HepG2 (cell line): Measurements from ENCODE around the gene MYO7A. TPM values are rescaled to one million over a fixed set of nuclear protein-coding genes. Genes with fewer than 3 reads are reported as not detected.

Experiments used
- ATAC-seq: fragments of 200-7000 bp; cut with Tn5 transposase; 3 replicates; pipeline ENCODE4 v1.9.1; 2020; ENCODE audit warnings: mild to moderate bottlenecking, moderate library complexity
- BruUV-seq: library from RNA; stranded (reverse); fragments of 400-500 nt; replicated peaks from 2 replicates; lab custom pipeline; 2021; lab: Mats Ljungman, UMichigan
- CTCF ChIA-PET: fragments of 300-600 bp; formaldehyde crosslinking; extraction: SDS; loops from one replicate; lab custom pipeline; 2021; ENCODE audit warnings: low total read pairs, inconsistent platforms, low intra/inter-chr PET ratio; lab: Yijun Ruan, JAX
- POLR2A ChIA-PET: fragments of 350-600 bp; sonication (Branson Sonifier 250); formaldehyde crosslinking; loops from one replicate; lab custom pipeline; 2020; ENCODE audit warnings: antibody characterized with exemption, inconsistent platforms; lab: Yijun Ruan, JAX
- DNase-seq: peaks from one replicate; pipeline ENCODE4 v3.0.0-alpha.2; 2015; ENCODE audit warnings: low spot score
- FAIRE-seq: peaks from 3 replicates; lab custom pipeline; 2011; peaks lifted over from hg19 to GRCh38; lab: Jason Lieb, UNC
- H2AFZ ChIP-seq: one replicate; pipeline ENCODE4 v1.6.1; 2011; ENCODE audit warnings: low read length, inconsistent platforms
- H3K27ac ChIP-seq: fragments of 300-600 bp; 3 replicates; pipeline ENCODE4 v1.8.0; 2011; ENCODE audit warnings: mixed run types, mild to moderate bottlenecking, mixed read lengths, low read length, inconsistent platforms; ENCODE audit not compliant: insufficient read depth; ENCODE audit errors: extremely low read length
- H3K27me3 ChIP-seq, 2 experiments: fragments of 200-600 bp in 1 of 2; 2 replicates in 1 of 2; 3 replicates in 1 of 2; pipeline versions ENCODE4 v1.6.0 to v1.8.0; 2011; ENCODE audit warnings: low read length in 2 of 2, mild to moderate bottlenecking in 2 of 2, moderate library complexity in 2 of 2, inconsistent platforms in 1 of 2; ENCODE audit not compliant: insufficient read depth in 2 of 2, control insufficient read depth in 1 of 2
- H3K36me3 ChIP-seq, 2 experiments: fragments of 200-600 bp in 1 of 2; replicated peaks in 1 of 2; 2 replicates in 1 of 2; 3 replicates in 1 of 2; pipeline versions ENCODE4 v1.5.1 to v1.8.0; 2011; ENCODE audit warnings: low read length in 2 of 2, inconsistent platforms in 1 of 2; ENCODE audit not compliant: insufficient read depth in 2 of 2, control insufficient read depth in 1 of 2
- H3K4me1 ChIP-seq: 2 replicates; pipeline ENCODE4 v1.5.1; 2012; ENCODE audit warnings: low read length, inconsistent platforms; ENCODE audit not compliant: insufficient read depth
- H3K4me2 ChIP-seq: 2 replicates; pipeline ENCODE4 v1.6.0; 2011; ENCODE audit warnings: low read depth, low read length, inconsistent platforms
- H3K4me3 ChIP-seq, 3 experiments: fragments of 200-600 bp in 1 of 3; sonication (generic), shearing (Covaris generic) in 1 of 3; replicated peaks in 1 of 3; 2 replicates each; pipeline ENCODE4 v1.5.1; 2011 to 2016; ENCODE audit warnings: low read length in 3 of 3, inconsistent platforms in 2 of 3, low read depth in 2 of 3, mild to moderate bottlenecking in 2 of 3, control low read depth in 1 of 3, mixed read lengths in 1 of 3; ENCODE audit not compliant: insufficient read depth in 1 of 3
- H3K79me2 ChIP-seq: one replicate; pipeline ENCODE4 v1.6.1; 2011; ENCODE audit warnings: low read length, inconsistent platforms; ENCODE audit not compliant: insufficient read depth
- H3K9ac ChIP-seq: 2 replicates; pipeline ENCODE4 v1.6.0; 2011; ENCODE audit warnings: mild to moderate bottlenecking, low read depth, low read length, inconsistent platforms; ENCODE audit not compliant: insufficient read depth
- H3K9me3 ChIP-seq: 2 replicates; pipeline ENCODE4 v1.5.1; 2012; ENCODE audit warnings: mild to moderate bottlenecking, low read length
- H4K20me1 ChIP-seq: 2 replicates; pipeline ENCODE4 v1.6.0; 2011; ENCODE audit warnings: inconsistent platforms, mild to moderate bottlenecking, low read length, moderate library complexity; ENCODE audit not compliant: insufficient read depth
- ARNT2 ChIP-seq: sonication (generic); formaldehyde crosslinking; IDR thresholded peaks from 2 replicates; pipeline ENCODE4 v1.8.0; 2022; ENCODE audit warnings: mild to moderate bottlenecking, low read depth, missing genetic modification reagents, moderate library complexity
- ESRRA ChIP-seq: sonication (generic); formaldehyde crosslinking; IDR thresholded peaks from 2 replicates; pipeline ENCODE4 v1.5.1; 2020; ENCODE audit warnings: mild to moderate bottlenecking, low read depth, missing genetic modification reagents
- NFKB2 ChIP-seq: sonication (generic); formaldehyde crosslinking; IDR thresholded peaks from 2 replicates; pipeline ENCODE4 v1.4.0; 2020; ENCODE audit warnings: missing genetic modification reagents, borderline replicate concordance
- TARDBP ChIP-seq: sonication (generic); formaldehyde crosslinking; IDR thresholded peaks from 2 replicates; pipeline ENCODE4 v1.8.0; 2022; ENCODE audit warnings: mild to moderate bottlenecking, missing genetic modification reagents
- THAP8 ChIP-seq: sonication (generic); formaldehyde crosslinking; IDR thresholded peaks from 2 replicates; pipeline ENCODE4 v1.5.1; 2020; ENCODE audit warnings: missing genetic modification reagents, mild to moderate bottlenecking, borderline replicate concordance
- ZBTB10 ChIP-seq: sonication (generic); formaldehyde crosslinking; IDR thresholded peaks from 2 replicates; pipeline ENCODE4 v1.4.0; 2020; ENCODE audit warnings: missing genetic modification reagents, borderline replicate concordance
- ZFP1 ChIP-seq: IDR thresholded peaks from 2 replicates; pipeline ENCODE4 v1.6.1; 2016
- ZFP37 ChIP-seq: sonication (generic); formaldehyde crosslinking; IDR thresholded peaks from 2 replicates; pipeline ENCODE4 v1.4.0; 2020; ENCODE audit warnings: missing genetic modification reagents, borderline replicate concordance
- ZNF224 ChIP-seq: sonication (generic); formaldehyde crosslinking; IDR thresholded peaks from 2 replicates; pipeline ENCODE4 v1.5.0; 2020; ENCODE audit warnings: mild to moderate bottlenecking, missing genetic modification reagents
- ZNF280D ChIP-seq: sonication (generic); formaldehyde crosslinking; IDR thresholded peaks from 2 replicates; pipeline ENCODE4 v1.5.1; 2020; ENCODE audit warnings: mild to moderate bottlenecking, missing genetic modification reagents
- ZNF367 ChIP-seq: sonication (generic); formaldehyde crosslinking; IDR thresholded peaks from 2 replicates; pipeline ENCODE4 v1.4.0; 2020; ENCODE audit warnings: missing genetic modification reagents, borderline replicate concordance
- ZNF562 ChIP-seq: sonication (generic); formaldehyde crosslinking; IDR thresholded peaks from 2 replicates; pipeline ENCODE4 v1.8.0; 2022; ENCODE audit warnings: missing genetic modification reagents, borderline replicate concordance
- ZNF713 ChIP-seq: sonication (generic); formaldehyde crosslinking; IDR thresholded peaks from 2 replicates; pipeline ENCODE4 v1.4.0; 2020; ENCODE audit warnings: mild to moderate bottlenecking, missing genetic modification reagents
- WGBS: methylation state at CpG from one replicate; pipeline ENCODE4 v1.1.6; 2017; ENCODE audit warnings: low lambda C conversion rate; 5-methylcytosine and 5-hydroxymethylcytosine counted together
- in situ Hi-C: cut with HindIII; loops from 2 replicates; pipeline ENCODE4 v1.10.0; 2017; ENCODE audit warnings: low pct_unique_long_range_greater_than_20kb; ENCODE audit not compliant: extremely low pct_ligation_motif_present
- intact Hi-C: fragments of 100-400 bp; cut with micrococcal nuclease; formaldehyde crosslinking; loops from one replicate; pipeline ENCODE4 v1.10.0; 2022; ENCODE audit not compliant: unreplicated experiment
- polyA plus RNA-seq, 8 experiments: library from polyadenylated mRNA; depleted of rRNA in 3 of 8; stranded (reverse) in 7 of 8; unstranded in 1 of 8; fragments of >200 nt; fragmentation: Illumina TruSeq in 4 of 8; extraction: Trizol in 4 of 8; gene quantifications; 2 replicates each; pipeline versions ENCODE4 v1.2.1 to v1.2.3, GENCODE V29; 2011 to 2016; ENCODE audit warnings: low read depth in 4 of 8, missing spikeins in 1 of 8, mixed read lengths in 1 of 8; ENCODE audit not compliant: insufficient read depth in 1 of 8
- total RNA-seq, 5 experiments: library from RNA; depleted of rRNA; stranded (reverse); fragments of >200 nt; fragmentation: Illumina TruSeq; extraction: Trizol; gene quantifications; 2 replicates each; pipeline ENCODE4 v1.2.3, GENCODE V29; 2016; ENCODE audit warnings: low read depth in 1 of 5
- TF ChIP-seq, protein P1 (sequence below): fragments of 450-650 bp; IDR thresholded peaks from 2 replicates; pipeline ENCODE4 v1.6.1; 2016

Gene MYO7A
- total and polyA plus RNA-seq, 2 of the 13 experiments (the other 11 are each of a cell fraction or from before 2014, with no cell fraction given): 7.5 to 10.0 TPM

GRCh38 chr11:77127235-77127911 lies 673 bp upstream of the MYO7A start:
- ChIA-PET POLR2A (interaction anchor here (1.2 to 3.1 kb wide), 6 partner anchors 10 to 60 kb away, joined by 3 to 12 read pairs (median 9); no protein-coding TSS in a partner anchor), CTCF (interaction anchor here (1.3 to 5.0 kb wide), 6 partner anchors 14 to 421 kb away, joined by 3 to 150 read pairs (median 6); no protein-coding TSS in a partner anchor)
- FAIRE-seq (peak; percentile 32), ATAC-seq (peak; percentile 54), DNase-seq (no peak)
- 2% methylated on average over 16 of the region's 27 CpGs for WGBS
- in situ Hi-C loops (loop anchor here (5.0 kb wide), 1 partner anchor 60 kb away; no protein-coding TSS in a partner anchor), intact Hi-C loops (loop anchor here (1.0 to 2.0 kb wide), 2 partner anchors 61 to 421 kb away; no protein-coding TSS in a partner anchor)
- peak overlapping the region; percentile 46 for H2AFZ ChIP-seq
- H3K4me1 ChIP-seq: peaks cover 57% of the 10 kb centered on the region
- H3K27ac ChIP-seq: peak overlapping the region; percentile 12
- H3K27me3 ChIP-seq: peaks cover 0 to 13% of the 10 kb centered on the region in 2 experiments; a peak in 1 of 5 replicates
- no TSS peak for BruUV-seq
- no peaks in the 10 kb centered on the region for H4K20me1 ChIP-seq
- peak overlapping the region; percentile 39 for H3K9ac ChIP-seq
- peak overlapping the region; percentile 100 for H3K4me2 ChIP-seq
- H3K79me2 ChIP-seq: no peaks in the 10 kb centered on the region
- no peaks in the 10 kb centered on the region for H3K9me3 ChIP-seq
- peak overlapping the region; percentile 53 to 80 (median 54); a peak in 5 of 6 replicates for H3K4me3 ChIP-seq
- no peaks in the 10 kb centered on the region for H3K36me3 ChIP-seq
- TF ChIP-seq TARDBP (CRISPR knock-in tag) (no peak), ZNF280D (CRISPR knock-in tag) (0 out of 2 replicates have a peak, but pooled peaks have one; percentile 40), ZNF713 (CRISPR knock-in tag) (peak; percentile 43; the same call in 1 of the 2 replicates), NFKB2 (CRISPR knock-in tag) (peak; percentile 74; the same call in 1 of the 2 replicates), ZNF367 (CRISPR knock-in tag) (0 out of 2 replicates have a peak, but pooled peaks have one; percentile 56), ARNT2 (CRISPR knock-in tag) (peak; percentile 4), ZNF224 (CRISPR knock-in tag) (no peak), ZBTB10 (CRISPR knock-in tag) (peak; percentile 64; the same call in 1 of the 2 replicates), ESRRA (CRISPR knock-in tag) (peak; percentile 29; the same call in 1 of the 2 replicates), ZFP1 (0 out of 2 replicates have a peak, but pooled peaks have one; percentile 4), THAP8 (CRISPR knock-in tag) (0 out of 2 replicates have a peak, but pooled peaks have one; percentile 57), ZFP37 (CRISPR knock-in tag) (0 out of 2 replicates have a peak, but pooled peaks have one; percentile 41), ZNF562 (CRISPR knock-in tag) (no peak)
- TF ChIP-seq, protein P1, sequence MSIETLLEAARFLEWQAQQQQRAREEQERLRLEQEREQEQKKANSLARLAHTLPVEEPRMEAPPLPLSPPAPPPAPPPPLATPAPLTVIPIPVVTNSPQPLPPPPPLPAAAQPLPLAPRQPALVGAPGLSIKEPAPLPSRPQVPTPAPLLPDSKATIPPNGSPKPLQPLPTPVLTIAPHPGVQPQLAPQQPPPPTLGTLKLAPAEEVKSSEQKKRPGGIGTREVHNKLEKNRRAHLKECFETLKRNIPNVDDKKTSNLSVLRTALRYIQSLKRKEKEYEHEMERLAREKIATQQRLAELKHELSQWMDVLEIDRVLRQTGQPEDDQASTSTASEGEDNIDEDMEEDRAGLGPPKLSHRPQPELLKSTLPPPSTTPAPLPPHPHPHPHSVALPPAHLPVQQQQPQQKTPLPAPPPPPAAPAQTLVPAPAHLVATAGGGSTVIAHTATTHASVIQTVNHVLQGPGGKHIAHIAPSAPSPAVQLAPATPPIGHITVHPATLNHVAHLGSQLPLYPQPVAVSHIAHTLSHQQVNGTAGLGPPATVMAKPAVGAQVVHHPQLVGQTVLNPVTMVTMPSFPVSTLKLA: peak; percentile 20; the same call in 1 of the 2 replicates
